D721Med (cell line): ENCODE results near the gene FOXK1.

Experiments used
- DNase-seq: peaks from one replicate; pipeline ENCODE4 v3.0.0; 2011; ENCODE audit warnings: low spot score; ENCODE audit not compliant: insufficient read length
- FAIRE-seq: peaks from 2 replicates; lab custom pipeline; 2011; peaks lifted over from hg19 to GRCh38; lab: Jason Lieb, UNC
- TF ChIP-seq, protein P1 (sequence below): IDR thresholded peaks from 2 replicates; pipeline ENCODE4 v1.5.1; 2012; ENCODE audit warnings: mild to moderate bottlenecking, control low read depth; ENCODE audit not compliant: insufficient read depth; ENCODE audit errors: missing control alignments

Gene FOXK1

DNA sequence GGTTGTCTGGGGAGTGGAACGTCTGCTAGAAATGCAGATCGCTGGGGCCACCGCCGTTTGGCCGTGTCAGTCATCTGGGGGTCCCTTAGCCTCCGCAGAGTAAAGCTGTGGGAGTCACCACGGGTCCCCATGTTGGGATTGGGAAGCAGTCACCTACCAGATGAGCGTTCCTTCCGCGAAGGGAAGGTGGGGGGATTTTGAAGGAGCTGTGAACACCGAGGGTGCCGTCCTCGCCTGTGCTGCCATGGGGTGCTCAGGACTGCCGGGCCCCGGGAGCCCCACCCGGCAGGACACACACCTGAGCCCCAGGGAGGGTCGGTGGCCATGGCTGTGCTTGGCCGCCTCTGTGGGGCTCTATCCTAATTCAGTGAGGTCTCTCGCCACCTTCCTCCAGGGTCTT lies 47.2 kb downstream of the FOXK1 start:
- FAIRE-seq (no peak), DNase-seq (no peak)
- TF ChIP-seq, protein P1, sequence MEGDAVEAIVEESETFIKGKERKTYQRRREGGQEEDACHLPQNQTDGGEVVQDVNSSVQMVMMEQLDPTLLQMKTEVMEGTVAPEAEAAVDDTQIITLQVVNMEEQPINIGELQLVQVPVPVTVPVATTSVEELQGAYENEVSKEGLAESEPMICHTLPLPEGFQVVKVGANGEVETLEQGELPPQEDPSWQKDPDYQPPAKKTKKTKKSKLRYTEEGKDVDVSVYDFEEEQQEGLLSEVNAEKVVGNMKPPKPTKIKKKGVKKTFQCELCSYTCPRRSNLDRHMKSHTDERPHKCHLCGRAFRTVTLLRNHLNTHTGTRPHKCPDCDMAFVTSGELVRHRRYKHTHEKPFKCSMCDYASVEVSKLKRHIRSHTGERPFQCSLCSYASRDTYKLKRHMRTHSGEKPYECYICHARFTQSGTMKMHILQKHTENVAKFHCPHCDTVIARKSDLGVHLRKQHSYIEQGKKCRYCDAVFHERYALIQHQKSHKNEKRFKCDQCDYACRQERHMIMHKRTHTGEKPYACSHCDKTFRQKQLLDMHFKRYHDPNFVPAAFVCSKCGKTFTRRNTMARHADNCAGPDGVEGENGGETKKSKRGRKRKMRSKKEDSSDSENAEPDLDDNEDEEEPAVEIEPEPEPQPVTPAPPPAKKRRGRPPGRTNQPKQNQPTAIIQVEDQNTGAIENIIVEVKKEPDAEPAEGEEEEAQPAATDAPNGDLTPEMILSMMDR: no peak

DNA sequence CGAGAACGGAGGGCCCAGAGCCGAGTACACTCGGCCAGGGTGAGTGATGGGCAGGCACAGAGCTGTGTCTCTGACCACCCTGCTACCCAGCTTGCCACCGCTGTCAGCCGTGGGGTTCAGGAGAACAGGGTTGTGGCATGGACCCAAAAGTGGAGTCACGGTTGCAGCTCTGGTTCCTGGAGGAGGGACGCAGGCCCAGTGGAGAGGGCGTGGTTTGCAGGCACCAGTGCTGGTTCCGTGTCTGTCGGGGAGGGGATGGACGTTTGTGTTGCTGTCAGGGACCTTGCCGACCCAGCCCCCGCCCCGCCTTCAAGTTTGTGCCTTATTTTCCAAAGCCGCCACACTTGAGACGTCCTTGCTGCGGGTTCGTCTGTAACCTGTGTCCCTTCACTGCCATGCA lies 48.2 kb downstream of the FOXK1 start:
- TF ChIP-seq, protein P1: no peak
- FAIRE-seq (no peak), DNase-seq (no peak)

DNA sequence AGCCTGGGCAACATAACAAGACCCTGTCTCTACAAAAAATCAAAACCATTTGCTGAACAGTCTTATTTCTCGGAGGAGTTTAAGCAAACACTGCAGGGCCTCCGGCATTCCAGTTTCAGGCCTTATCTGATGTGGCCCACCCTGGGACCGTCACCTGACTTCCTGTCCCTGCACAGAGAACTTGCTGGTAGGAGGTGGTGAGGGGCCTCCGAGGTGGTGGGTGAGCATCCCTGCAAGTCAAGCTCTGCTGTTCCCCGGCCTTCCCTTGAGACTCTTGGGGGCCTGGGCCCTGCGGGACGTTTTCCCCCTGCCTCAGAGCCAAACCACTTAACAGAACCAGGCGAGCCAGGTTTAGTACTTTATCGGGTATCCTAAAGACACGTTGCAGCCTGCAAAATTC lies 48.9 kb downstream of the FOXK1 start:
- FAIRE-seq (no peak), DNase-seq (no peak)
- TF ChIP-seq, protein P1: no peak

DNA sequence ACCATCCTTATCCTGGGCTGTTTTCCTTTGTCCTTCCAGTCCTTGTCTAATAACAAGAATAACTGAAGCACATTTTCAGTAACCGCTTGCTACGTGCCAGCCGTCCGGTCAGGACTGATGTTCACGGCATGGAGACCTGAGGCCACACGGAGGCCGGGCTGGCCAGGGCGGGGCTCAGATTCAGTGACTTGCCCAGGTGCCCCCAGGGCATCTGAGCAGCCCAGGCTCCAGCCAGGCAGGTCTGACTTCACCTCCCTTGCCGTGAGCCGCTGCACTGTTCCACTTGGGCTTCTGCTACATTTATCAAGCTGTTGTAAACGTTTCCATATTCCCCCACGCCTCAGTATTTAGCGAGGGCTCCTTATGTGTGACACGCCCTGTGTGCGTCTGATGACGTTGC lies 49.7 kb downstream of the FOXK1 start:
- no peak for FAIRE-seq
- DNase-seq: no peak
- TF ChIP-seq, protein P1: no peak

DNA sequence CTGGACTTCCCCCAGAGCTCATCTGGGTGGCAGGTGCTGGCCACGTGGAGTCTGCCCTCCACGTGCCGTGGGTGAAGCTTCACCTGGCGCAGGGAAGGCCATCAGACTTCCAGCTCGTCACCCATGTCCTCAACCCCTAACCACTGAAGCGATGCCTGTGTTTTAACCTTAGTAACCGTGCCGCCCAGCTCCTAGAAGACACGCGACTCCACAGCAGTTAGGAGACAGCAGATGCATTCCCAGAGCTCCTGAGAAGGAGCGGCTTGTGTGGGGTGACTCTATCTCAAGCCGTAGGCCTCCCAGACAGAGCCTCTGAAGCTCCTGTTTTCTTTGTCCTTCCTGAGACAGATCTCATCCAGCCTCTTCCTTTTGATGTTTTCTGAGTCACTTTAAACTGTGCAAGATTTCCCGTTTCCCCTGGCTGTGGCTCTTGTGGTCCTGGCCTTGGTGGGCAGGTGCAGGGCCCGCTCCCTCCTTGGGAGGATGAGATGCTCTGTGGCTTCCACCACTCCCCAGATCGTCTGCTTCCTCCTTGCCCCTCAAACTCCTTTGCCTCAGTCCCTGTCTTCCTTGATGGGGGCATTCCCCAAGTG lies 51.9 kb downstream of the FOXK1 start:
- DNase-seq (no peak), FAIRE-seq (no peak)
- TF ChIP-seq, protein P1: no peak

DNA sequence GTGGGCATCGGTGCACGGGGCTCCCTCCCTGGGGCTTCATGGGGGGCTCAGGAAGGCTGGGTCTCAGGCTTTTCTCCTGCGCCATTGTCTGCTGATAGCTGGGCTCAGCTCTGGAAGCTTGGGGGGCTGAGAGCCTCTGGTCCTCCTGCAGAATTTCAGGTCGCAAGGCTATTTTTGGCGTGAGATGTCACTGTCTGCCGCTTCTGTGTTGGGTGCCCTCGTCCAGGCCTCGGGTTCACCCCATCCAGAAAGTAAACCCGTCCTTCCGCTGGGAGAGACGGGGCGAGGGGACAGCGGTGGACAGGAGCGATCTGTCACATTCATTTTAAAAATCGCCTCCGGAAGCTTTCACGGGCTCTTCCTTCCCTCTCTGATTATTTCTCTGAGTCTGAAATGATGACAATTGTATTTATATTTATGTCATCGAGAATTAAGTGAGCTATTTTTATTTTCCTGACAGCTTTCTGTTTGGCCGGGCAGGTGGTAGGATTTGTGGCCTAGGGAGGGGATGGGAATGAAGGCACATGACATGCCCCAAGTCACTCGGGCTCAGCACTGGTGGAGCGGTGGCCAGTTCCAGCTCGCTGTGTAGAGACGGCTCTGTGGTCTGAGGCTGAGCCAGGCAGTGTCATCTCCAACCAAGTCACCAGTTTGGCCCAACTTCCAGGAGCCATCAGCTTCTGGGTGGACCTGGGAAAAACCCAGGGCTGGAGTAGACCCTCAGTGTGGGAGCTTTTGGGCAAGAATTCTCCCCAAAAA lies 52.7 kb downstream of the FOXK1 start:
- TF ChIP-seq, protein P1: no peak
- no peak for DNase-seq
- FAIRE-seq: no peak

DNA sequence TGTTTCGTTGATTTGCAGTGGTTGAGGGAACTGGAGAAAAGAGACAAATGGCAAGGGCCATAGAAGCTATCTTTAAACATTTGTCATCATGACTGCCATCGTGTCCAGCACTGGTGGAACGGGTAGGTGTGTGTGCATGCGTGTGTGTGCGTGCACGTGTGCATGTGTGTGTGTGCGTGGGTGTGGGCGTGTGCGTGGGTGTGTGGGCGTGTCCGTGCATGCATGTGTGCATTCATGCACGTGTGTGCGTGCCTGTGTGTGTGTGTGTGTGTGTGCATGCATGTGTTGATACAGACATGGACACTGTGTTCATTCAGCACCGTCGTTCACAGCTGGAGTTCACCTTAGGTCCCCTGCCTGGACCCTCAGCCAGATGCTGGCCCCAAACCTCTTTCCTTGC lies 55.2 kb downstream of the FOXK1 start:
- DNase-seq: no peak
- TF ChIP-seq, protein P1: no peak
- no peak for FAIRE-seq
